Osteoblast (primary cell): Measurements from ENCODE around the gene SSC4D. TPM values are rescaled to one million over a fixed set of nuclear protein-coding genes. Genes with fewer than 3 reads are reported as not detected.

ENCODE experiments used
- DNase-seq: peaks from one replicate; pipeline ENCODE4 v3.0.0; 2011; ENCODE audit warnings: low spot score, mixed read lengths; ENCODE audit not compliant: insufficient read length; ENCODE audit errors: missing footprints
- H2AFZ ChIP-seq: 2 replicates; pipeline ENCODE4 v1.6.0; 2011; ENCODE audit warnings: mild to moderate bottlenecking, low read length
- H3K27ac ChIP-seq: 2 replicates; pipeline ENCODE4 v1.5.1; 2011; ENCODE audit warnings: mild to moderate bottlenecking, low read depth, low read length, moderate library complexity
- H3K27me3 ChIP-seq: 2 replicates; pipeline ENCODE4 v1.6.0; 2012; ENCODE audit warnings: mild to moderate bottlenecking, control low read depth, inconsistent platforms, low read length, moderate library complexity; ENCODE audit not compliant: insufficient read depth
- H3K36me3 ChIP-seq: 2 replicates; pipeline ENCODE4 v1.5.1; 2011; ENCODE audit warnings: mild to moderate bottlenecking, low read length, control low read depth, moderate library complexity; ENCODE audit not compliant: insufficient read depth
- H3K4me1 ChIP-seq: 2 replicates; pipeline ENCODE4 v1.5.1; 2011; ENCODE audit warnings: mild to moderate bottlenecking, low read length, control low read depth, moderate library complexity; ENCODE audit not compliant: insufficient read depth
- H3K4me2 ChIP-seq: 2 replicates; pipeline ENCODE4 v1.6.0; 2011; ENCODE audit warnings: mild to moderate bottlenecking, low read length; ENCODE audit not compliant: insufficient read depth
- H3K4me3 ChIP-seq: fragments of 200-600 bp; sonication (generic); 3 replicates; pipeline ENCODE4 v1.5.1; 2012; ENCODE audit warnings: mild to moderate bottlenecking, low read length, inconsistent platforms; ENCODE audit not compliant: insufficient read depth
- H3K79me2 ChIP-seq: 2 replicates; pipeline ENCODE4 v1.6.0; 2012; ENCODE audit warnings: mild to moderate bottlenecking, low read length, control low read depth, inconsistent platforms; ENCODE audit not compliant: insufficient read depth
- H3K9me3 ChIP-seq: 2 replicates; pipeline ENCODE4 v1.5.1; 2011; ENCODE audit warnings: low read depth, low read length, control low read depth
- H4K20me1 ChIP-seq: 2 replicates; pipeline ENCODE4 v1.6.0; 2012; ENCODE audit warnings: mild to moderate bottlenecking, low read length, control low read depth; ENCODE audit not compliant: insufficient read depth
- CTCF ChIP-seq: IDR thresholded peaks from 2 replicates; pipeline ENCODE4 v1.5.1; 2011; ENCODE audit warnings: mild to moderate bottlenecking, low read depth, low read length, moderate library complexity; ENCODE audit errors: extremely low read depth
- total RNA-seq: library from RNA; depleted of rRNA; stranded (reverse); fragments of >200 nt; gene quantifications from 2 replicates; pipeline ENCODE4 v1.2.3, GENCODE V29; 2012

Gene SSC4D
- total RNA-seq, 1 donor, result 1.1 TPM

DNA sequence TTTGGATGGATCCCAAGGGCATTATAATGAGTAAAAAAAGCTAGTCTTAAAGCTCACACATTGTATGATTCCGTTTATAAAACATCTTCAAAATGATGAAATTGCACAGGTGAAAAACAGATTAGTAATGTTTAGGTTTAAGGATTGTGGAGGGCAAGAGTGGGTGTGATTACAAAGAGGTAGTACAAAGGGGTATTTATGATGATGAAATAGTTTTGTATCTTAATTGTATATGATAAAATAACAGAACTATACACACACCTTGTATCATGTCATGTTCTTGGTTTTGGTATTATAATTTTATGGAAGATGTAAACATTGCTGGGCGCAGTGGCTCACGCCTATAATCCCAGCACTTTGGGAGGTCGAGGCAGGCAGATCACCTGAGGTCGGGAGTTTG is 2.8 kb upstream of the SSC4D start:
- Histone ChIP-seq H3K27ac (no peak overlapping the region), H3K4me3 (no peak overlapping the region), H3K9me3 (no peaks in the 10 kb centered on the region), H3K36me3 (no peaks in the 10 kb centered on the region), H3K4me2 (no peak overlapping the region), H2AFZ (no peak overlapping the region), H4K20me1 (no peaks in the 10 kb centered on the region), H3K27me3 (no peaks in the 10 kb centered on the region), H3K4me1 (no peaks in the 10 kb centered on the region), H3K79me2 (no peaks in the 10 kb centered on the region)
- no peak for TF ChIP-seq CTCF
- DNase-seq, result peak; percentile 4

- no peak overlapping the region for H2AFZ ChIP-seq
- no peak overlapping the region for H3K4me2 ChIP-seq
- H3K4me3 ChIP-seq, result no peak overlapping the region
- TF ChIP-seq CTCF, result no peak
- no peaks in the 10 kb centered on the region for H3K4me1 ChIP-seq
- DNase-seq, result no peak
- H3K79me2 ChIP-seq, result no peaks in the 10 kb centered on the region
- no peak overlapping the region for H3K27ac ChIP-seq
- H3K9me3 ChIP-seq, result no peaks in the 10 kb centered on the region
- no peaks in the 10 kb centered on the region for H3K36me3 ChIP-seq
- no peaks in the 10 kb centered on the region for H4K20me1 ChIP-seq
- H3K27me3 ChIP-seq, result no peaks in the 10 kb centered on the region
These were observed 2.1 kb upstream of the SSC4D start for GRCh38 chr7:76411626-76412025.

- no peak for TF ChIP-seq CTCF
- H3K4me3 ChIP-seq, result no peak overlapping the region
- no peaks in the 10 kb centered on the region for H3K27me3 ChIP-seq
- H3K4me2 ChIP-seq, result no peak overlapping the region
- peak; percentile 52 for DNase-seq
- H3K36me3 ChIP-seq, result no peaks in the 10 kb centered on the region
- no peaks in the 10 kb centered on the region for H3K9me3 ChIP-seq
- no peaks in the 10 kb centered on the region for H4K20me1 ChIP-seq
- H3K4me1 ChIP-seq, result no peaks in the 10 kb centered on the region
- no peak overlapping the region for H3K27ac ChIP-seq
- no peak overlapping the region for H2AFZ ChIP-seq
- H3K79me2 ChIP-seq, result no peaks in the 10 kb centered on the region
These were observed 1.4 kb downstream of the SSC4D start for GRCh38 chr7:76408121-76408560.

DNA sequence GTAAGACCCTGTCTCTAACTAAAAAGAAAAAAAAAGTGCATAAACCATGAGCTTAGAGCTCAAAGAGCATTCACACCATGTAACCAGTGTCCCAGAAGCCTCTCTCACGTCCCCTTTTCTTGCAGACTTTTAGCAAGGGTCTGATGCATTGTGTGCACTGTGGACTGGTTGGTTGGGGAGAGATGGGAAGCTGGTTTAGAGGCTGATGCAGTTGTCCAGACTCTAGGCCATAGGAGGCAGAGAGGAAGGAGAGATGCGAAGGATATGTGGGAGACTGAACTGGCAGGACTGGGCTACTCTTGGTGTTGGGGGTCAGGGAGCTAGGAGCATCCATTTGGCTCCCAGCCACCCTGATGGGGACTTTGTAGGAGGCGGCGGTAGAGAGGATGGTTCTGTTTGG is 1.8 kb downstream of the SSC4D start:
- no peak overlapping the region for H3K4me3 ChIP-seq
- H3K4me1 ChIP-seq, result no peaks in the 10 kb centered on the region
- peak; percentile 31 for DNase-seq
- no peaks in the 10 kb centered on the region for H3K9me3 ChIP-seq
- H3K27me3 ChIP-seq, result no peaks in the 10 kb centered on the region
- TF ChIP-seq CTCF, result no peak
- no peak overlapping the region for H2AFZ ChIP-seq
- no peak overlapping the region for H3K4me2 ChIP-seq
- no peak overlapping the region for H3K27ac ChIP-seq
- H3K79me2 ChIP-seq, result no peaks in the 10 kb centered on the region
- no peaks in the 10 kb centered on the region for H3K36me3 ChIP-seq
- no peaks in the 10 kb centered on the region for H4K20me1 ChIP-seq
